ENCODE data around the gene NFIX. TPM values are rescaled to one million over a fixed set of nuclear protein-coding genes. Genes with fewer than 3 reads are reported as not detected.
"Not testable (repeated sequence)": the region's sequence is repeated elsewhere in the genome, so short reads cannot be mapped to it uniquely, and the experiment has no call there.

The NFIX gene
- total RNA-seq, 1 donor from 2014 or later, result not detected

DNA sequence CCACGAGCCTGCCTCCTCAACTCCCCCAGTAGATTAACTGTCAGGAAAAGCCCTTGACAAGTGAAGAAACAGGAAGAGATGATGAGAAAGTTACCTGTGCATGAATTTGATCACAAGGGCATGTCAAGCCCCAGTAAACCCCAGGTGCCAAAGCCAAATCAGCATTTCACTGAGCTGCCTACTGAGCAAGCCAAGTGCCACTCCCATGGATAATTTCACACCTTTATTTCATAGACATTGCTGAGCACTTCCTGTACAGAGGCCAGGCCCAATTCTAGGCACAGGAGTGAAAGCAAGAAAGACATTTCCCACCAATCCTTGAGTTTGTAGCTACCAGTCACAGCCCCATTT lies 40.7 kb upstream of the NFIX start:
- no peak for DNase-seq (ENCODE audit: low read depth)
- TF ChIP-seq, protein P1, sequence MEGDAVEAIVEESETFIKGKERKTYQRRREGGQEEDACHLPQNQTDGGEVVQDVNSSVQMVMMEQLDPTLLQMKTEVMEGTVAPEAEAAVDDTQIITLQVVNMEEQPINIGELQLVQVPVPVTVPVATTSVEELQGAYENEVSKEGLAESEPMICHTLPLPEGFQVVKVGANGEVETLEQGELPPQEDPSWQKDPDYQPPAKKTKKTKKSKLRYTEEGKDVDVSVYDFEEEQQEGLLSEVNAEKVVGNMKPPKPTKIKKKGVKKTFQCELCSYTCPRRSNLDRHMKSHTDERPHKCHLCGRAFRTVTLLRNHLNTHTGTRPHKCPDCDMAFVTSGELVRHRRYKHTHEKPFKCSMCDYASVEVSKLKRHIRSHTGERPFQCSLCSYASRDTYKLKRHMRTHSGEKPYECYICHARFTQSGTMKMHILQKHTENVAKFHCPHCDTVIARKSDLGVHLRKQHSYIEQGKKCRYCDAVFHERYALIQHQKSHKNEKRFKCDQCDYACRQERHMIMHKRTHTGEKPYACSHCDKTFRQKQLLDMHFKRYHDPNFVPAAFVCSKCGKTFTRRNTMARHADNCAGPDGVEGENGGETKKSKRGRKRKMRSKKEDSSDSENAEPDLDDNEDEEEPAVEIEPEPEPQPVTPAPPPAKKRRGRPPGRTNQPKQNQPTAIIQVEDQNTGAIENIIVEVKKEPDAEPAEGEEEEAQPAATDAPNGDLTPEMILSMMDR (conservative IDR thresholded peaks at IDR 0.05; ENCODE audit: low read depth, low read length), result no peak
- no peak overlapping the region for H3K4me3 ChIP-seq (ENCODE audit: low read depth, low read length)

DNA sequence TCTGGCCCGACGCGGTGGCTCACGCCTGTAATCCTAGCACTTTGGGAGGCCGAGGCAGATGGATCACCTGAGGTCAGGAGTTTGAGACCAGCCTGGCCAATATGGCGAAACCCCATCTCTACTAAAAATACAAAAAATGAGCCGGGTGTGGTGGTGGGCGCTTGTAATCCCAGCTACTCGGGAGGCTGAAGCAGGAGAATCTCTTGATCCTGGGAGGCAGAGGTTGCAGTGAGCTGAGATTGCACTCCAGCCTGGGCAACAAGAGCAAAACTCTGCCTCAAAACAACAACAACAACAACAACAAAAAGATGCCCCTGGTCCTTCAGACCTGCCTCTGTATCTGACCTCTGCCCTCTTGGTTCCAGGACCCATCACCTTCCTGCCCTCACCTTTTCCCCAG lies 39.7 kb upstream of the NFIX start:
- peak overlapping the region; percentile 86 for H3K4me3 ChIP-seq (ENCODE audit: low read depth, low read length)
- DNase-seq (ENCODE audit: low read depth), result not testable (repeated sequence)

DNA sequence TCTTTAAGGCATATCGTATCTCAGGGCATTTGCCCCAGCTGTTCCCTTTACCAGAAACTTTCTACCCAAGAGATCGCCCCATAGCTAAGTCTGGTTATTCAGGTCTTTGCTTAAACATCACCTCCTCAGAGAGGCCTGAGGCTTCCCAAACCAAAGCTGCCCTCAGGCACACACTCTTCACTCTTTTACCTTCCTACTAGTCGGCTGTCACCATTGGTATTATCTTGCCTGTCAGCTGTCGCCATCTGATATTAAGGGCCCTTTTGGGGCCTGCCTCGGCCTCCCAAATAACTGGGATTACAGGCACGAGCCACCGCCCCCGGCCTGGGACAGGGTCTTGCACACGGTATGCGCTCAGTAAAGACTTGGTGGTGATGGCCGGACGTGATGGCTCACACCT lies 39.3 kb upstream of the NFIX start:
- TF ChIP-seq, protein P1 (conservative IDR thresholded peaks at IDR 0.05; ENCODE audit: low read depth, low read length), result no peak
- DNase-seq (ENCODE audit: low read depth), result no peak
- peak overlapping the region; percentile 86 for H3K4me3 ChIP-seq (ENCODE audit: low read depth, low read length)

DNA sequence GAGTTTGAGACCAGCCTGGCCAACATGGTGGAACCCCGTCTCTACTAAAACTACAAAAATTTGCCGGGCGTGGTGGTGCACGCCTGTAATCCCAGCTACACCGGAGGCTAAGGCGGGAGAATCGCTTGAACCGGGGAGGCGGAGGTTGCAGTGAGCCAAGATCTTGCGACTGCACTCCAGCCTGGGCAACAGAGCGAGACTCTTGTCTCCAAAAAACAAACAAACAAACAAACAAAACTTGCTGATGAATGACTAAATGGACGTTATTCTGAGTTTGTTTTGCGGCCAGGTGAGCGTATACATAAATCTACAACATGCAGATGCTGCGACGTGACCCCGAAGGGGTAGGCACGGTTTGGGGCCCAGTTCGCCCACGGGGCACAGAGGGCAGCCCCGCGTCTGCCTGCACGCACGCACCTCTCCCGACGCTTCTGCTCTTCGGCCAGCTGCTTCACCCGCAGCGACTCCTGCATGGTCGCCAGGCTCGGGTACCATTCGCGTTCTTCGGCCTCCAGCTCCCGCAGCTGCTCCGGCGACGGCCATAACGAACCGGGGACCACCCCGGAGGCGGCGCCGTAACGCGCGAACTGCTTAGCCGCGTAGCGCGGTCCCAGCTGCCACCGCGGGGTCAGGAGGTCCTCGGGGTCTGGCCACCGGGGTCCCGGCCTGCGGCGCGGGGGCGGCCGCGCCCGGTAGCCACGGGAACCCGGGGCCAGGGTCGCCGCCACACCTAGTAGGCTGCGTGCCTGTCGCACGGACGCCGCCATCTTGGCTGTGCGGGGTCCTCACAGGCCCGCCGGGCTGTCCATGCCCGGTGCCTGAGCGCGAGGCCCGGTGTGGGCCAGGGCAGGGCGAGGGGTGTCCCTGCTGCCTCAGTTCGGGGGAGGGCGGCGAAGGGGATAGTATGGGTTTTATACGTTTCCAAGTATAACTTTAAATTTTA lies 38.6 kb upstream of the NFIX start, which contains the start of gene GADD45GIP1:
Gene GADD45GIP1, minus strand, starts transcription at position 778 of the 943 bp plus-strand sequence. Its CDS starts 11 bp downstream, at position 767.
- no peak for DNase-seq (ENCODE audit: low read depth)
- TF ChIP-seq, protein P1 (conservative IDR thresholded peaks at IDR 0.05; ENCODE audit: low read depth, low read length), result no peak
- H3K4me3 ChIP-seq (ENCODE audit: low read depth, low read length), result peak within 1 kb of the TSS; percentile 86

DNA sequence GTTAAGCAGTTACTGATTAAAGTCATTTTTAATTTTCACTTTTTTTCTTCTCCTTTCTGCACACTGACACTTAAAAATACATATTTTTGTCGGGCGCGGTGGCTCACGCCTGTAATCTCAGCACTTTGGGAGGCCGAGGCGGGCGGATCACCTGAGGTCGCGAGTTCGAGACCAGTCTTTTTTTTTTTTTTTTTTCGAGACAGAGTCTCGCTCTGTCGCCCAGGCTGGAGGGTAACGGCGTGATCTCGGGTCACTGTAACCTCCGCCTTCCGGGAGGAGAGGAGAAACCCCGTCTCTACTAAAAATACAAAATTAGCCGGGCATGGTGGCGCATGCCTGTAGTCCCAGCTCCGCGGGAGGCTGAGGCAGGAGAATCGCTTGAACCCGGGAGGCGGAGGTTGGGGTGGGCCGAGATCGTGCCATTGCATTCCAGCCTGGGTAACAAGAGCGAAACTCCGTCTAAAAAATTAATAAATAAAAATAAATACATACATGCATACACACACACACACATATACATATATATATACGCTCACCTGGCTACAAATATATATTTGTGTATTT lies 37.8 kb upstream of the NFIX start:
- not testable (repeated sequence) for DNase-seq (ENCODE audit: low read depth)
- peak overlapping the region; percentile 86 for H3K4me3 ChIP-seq (ENCODE audit: low read depth, low read length)

DNA sequence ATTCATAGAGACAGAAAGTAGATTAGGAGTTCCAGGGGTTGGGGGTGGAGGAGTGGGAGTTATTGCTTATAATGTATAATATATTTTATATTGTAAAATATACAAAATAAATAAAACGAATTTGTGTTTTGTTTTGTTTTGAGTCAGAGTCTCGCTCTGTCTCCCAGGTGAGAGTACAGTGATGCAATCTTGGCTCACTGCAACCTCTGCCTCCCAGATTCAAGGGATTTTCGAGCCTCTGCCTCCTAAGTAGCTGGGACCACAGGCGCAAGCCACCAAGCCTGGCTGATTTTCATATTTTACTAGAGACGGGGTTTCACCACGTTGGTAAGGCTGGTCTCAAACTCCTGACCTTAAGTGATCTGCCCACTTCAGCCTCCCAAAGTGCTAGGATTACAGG lies 35.8 kb upstream of the NFIX start:
- no peak overlapping the region for H3K4me3 ChIP-seq (ENCODE audit: low read depth, low read length)
- no peak for DNase-seq (ENCODE audit: low read depth)
- TF ChIP-seq, protein P1 (conservative IDR thresholded peaks at IDR 0.05; ENCODE audit: low read depth, low read length), result no peak

DNA sequence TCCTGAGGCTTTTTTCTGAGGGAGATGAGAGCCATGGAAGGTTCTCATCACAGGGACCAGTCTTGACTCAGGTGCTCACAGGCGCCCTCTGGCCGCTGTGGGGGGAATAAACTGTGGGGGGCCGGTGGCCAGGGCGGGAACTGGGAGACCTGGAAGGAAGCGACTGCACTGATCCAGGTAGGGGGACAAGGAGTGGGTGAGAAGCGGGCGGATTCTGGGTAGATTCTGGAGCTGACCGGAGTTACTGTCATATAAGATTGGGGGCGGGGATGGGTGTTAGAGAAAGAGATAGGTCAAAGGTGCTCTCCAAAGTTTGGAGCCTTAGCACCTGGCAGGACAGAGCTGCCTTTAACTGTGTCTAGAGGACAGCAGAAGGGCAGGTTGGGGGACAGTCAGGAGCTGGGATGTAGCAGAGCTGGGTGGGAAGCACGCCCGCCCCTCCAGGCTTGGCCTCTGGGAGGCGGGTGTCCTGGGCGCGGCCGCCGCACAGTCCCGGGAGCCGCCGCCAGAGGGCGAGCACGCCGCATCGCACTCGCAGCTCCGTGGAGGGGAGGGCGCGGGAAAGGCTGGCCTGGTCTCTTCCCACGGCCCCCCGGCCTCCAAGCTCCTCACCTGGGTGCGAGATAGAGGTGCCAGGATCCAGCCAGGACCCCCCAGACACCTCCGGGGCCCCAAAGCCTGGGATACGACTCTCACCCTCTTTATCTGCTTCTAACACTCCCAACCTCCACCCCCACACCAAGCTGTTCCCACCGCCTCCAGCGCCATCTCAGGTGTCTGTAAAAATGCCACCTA lies 30.1 kb upstream of the NFIX start:
- TF ChIP-seq, protein P1 (conservative IDR thresholded peaks at IDR 0.05; ENCODE audit: low read depth, low read length), result peak; percentile 78

More for the DNA sequence above, 30.1 kb upstream of the NFIX start:
- DNase-seq (ENCODE audit: low read depth), result no peak
- H3K4me3 ChIP-seq (ENCODE audit: low read depth, low read length), result peak overlapping the region; percentile 68
